Duodenal mucosa (tissue), 2 donors: ENCODE results near the gene CDC42BPB.

Source experiments
- H3K27ac ChIP-seq: one replicate; pipeline ENCODE4 v1.7.0; 2013; ENCODE audit warnings: low read depth, low read length
- H3K27me3 ChIP-seq, 2 donors: one replicate each; pipeline ENCODE4 v1.7.0; 2013; ENCODE audit warnings: low read length in 2 of 2, control low read depth in 1 of 2; ENCODE audit not compliant: insufficient read depth in 2 of 2, control insufficient read depth in 1 of 2
- H3K36me3 ChIP-seq, 2 donors: one replicate each; pipeline ENCODE4 v1.7.0; 2013; ENCODE audit warnings: low read length in 2 of 2, control low read depth in 1 of 2; ENCODE audit not compliant: insufficient read depth in 2 of 2, control insufficient read depth in 1 of 2
- H3K4me1 ChIP-seq, 2 donors: one replicate each; pipeline ENCODE4 v1.7.0; 2013; ENCODE audit warnings: low read length in 2 of 2, control low read depth in 1 of 2; ENCODE audit not compliant: insufficient read depth in 2 of 2, control insufficient read depth in 1 of 2
- H3K4me3 ChIP-seq, 2 donors: one replicate each; pipeline ENCODE4 v1.7.0; 2013; ENCODE audit warnings: low read length in 2 of 2, low read depth in 1 of 2
- H3K9ac ChIP-seq, 2 donors: one replicate each; pipeline ENCODE4 v1.7.0; 2013; ENCODE audit warnings: low read length in 2 of 2, low read depth in 1 of 2
- H3K9me3 ChIP-seq, 2 donors: one replicate each; pipeline ENCODE4 v1.7.0; 2013; ENCODE audit warnings: low read length in 2 of 2, control low read depth in 1 of 2; ENCODE audit not compliant: control insufficient read depth in 1 of 2

The CDC42BPB gene

DNA sequence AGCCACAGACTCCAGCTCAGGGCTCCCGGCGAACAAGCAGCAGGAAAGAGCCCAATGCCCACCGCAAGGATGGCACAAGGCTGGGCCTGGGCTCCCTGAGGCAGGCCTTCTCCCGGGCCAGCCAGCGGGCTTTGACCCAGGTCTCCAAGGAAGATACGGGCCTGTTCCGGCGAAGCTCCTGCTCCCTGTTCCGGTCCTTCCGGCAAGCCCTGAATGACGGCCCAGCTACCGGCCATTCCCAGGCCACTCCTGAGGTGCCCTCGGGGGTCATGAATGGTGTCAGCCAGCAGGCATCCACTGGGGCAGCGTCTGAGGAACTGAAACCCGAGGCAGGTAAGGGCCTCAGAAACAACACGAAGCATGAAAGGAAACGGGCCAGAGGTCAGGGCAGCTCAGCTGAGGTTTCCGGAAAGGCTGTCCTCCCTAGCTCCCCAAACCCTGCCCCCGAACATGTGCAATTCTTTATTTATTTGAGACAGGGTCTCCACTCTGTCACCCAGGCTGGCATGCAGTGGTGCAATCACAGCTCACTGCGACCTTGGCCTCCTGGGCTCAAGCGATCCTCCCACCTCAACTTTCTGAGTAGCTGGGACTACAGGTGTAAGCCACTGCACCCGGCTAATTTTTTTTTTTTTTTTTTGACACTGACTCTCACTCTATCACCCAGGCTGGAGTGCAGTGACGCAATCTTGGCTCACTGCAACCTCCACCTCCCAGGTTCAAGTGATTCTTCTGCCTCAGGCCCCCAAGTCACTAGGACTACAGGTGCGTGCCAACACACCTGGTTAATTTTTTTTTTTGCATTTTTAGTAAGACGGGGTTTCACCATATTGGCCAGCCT lies 43.2 kb upstream of the CDC42BPB start:
- no peak overlapping the region for H3K9ac ChIP-seq
- peaks cover 0 to 5% of the 10 kb centered on the region in 2 donors for H3K27me3 ChIP-seq
- H3K4me1 ChIP-seq = peaks cover 53 to 62% of the 10 kb centered on the region in 2 donors
- H3K36me3 ChIP-seq = peaks cover 0 to 6% of the 10 kb centered on the region in 2 donors
- no peak overlapping the region for H3K4me3 ChIP-seq
- H3K9me3 ChIP-seq = no peaks in the 10 kb centered on the region
- H3K27ac ChIP-seq = no peak overlapping the region

DNA sequence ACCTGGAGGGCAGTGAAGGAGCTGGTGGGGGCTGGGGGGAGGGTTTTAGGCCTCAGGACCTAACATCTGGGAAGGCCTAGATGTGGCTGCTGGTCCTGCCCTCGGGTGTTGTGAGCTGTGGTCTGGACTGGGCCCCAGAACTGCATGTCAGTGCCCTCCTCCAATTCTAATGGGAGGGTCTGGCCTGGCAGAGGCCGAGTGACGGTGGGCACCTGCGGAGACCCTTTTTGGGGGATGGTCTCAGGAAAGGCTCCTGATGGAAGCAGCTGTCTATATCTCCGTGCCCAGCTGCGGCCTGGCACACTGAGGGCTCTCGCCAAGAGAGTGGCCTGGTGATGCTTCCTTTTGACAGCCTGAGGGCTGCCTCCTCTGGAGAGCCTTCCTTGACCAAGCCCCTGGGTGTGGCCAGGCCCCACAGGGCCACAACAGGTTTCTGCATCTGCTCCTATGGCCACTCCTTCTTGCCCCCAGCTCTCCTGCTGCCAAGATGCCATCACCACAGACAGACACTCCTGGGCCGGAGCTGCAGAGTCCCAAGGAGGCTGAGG lies 42.5 kb upstream of the CDC42BPB start:
- Histone ChIP-seq H3K36me3 (peaks cover 0 to 6% of the 10 kb centered on the region in 2 donors), H3K9ac (no peak overlapping the region), H3K9me3 (no peaks in the 10 kb centered on the region), H3K27me3 (peaks cover 0 to 5% of the 10 kb centered on the region in 2 donors), H3K4me1 (peaks cover 50 to 62% of the 10 kb centered on the region in 2 donors), H3K4me3 (no peak overlapping the region), H3K27ac (no peak overlapping the region)

DNA sequence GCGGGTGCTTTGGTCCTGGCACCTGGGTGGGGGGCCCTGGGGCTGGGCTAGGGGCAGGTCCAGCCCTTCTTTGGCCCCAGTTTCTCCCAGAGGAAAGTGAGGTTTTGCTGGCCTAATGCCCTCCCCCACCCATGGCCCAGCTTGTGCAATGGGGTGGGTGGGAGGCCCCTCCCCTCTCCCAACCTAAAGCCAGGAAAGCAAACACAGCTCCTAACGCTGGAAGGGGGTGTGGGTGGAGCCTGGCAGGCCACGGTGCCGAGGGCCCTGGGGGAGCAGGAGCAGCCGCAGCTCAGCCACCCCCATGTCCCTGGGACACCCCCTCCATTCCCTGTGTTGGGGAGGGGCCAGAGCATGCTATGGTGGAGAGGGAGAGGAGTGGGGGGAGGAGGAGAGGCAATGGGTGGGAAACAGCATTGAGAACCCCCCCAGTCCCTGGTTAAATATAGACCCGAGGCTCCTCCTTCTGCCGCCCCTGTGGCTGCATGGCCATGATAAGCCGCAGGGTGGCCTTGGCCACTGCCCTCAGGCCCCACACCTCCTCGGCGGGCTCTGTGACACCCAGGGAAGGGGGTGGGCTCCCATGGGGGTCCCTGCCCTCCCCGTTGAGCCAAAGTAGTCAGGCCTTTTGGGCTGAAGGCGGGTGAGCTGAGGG lies 41.9 kb upstream of the CDC42BPB start:
- Histone ChIP-seq H3K27ac (no peak overlapping the region), H3K36me3 (peaks cover 0 to 6% of the 10 kb centered on the region in 2 donors), H3K4me3 (peak overlapping the region; percentile 21 to 40), H3K9ac (no peak overlapping the region), H3K27me3 (peaks cover 0 to under 1% of the 10 kb centered on the region in 2 donors), H3K4me1 (peaks cover 46 to 59% of the 10 kb centered on the region in 2 donors), H3K9me3 (no peaks in the 10 kb centered on the region)

DNA sequence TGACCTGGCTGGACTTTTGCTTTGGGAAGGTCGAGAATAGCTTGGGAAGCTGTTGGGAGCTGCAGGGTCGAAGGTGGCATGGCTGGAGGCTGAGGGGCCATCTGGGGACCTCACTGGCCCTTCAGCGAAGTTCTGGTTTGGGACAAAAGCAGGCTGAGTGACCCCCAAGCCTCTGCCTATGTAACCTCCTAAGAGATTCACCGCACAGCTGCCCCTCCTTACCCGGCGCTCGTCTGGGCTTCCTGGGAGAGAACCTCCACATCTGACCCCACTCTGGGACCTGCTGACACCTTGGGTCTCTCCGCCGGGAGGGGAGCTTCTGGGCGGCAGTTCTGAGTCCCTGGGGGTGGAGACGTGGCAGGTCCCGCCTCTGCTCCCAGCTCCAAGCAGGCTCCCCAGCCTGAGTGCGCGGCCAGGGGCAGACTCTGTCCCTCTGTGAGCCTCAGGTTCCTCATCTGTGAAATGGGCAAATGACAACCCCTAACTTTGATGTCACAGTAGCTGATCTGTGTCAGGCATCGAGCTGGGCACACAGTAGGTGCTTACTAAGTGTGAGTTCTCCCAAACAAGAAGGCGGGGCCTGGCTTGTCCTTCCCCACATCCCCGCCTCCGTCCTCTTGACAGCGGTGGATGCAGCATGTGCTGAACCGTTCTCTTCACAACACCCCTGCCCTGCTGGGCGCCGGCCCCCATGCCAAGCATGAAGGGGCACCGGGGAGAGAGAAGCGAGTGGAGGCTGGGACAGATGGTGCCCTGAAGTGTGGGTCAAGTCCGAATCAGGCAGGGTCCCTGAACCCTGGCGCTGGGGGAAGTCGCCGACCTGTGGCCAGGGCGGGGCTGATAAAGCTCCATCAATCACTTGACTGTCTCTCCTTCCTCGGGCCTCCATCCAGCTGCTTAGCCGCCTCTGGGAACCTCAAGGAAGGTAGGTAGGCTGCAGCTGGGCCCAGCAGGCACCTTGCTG lies 40.9 kb upstream of the CDC42BPB start:
- Histone ChIP-seq H3K9me3 (no peaks in the 10 kb centered on the region), H3K4me3 (peak overlapping the region in 1 of 2 donors; percentile 40), H3K27ac (no peak overlapping the region), H3K9ac (no peak overlapping the region), H3K36me3 (peaks cover 0 to 6% of the 10 kb centered on the region in 2 donors), H3K27me3 (no peaks in the 10 kb centered on the region), H3K4me1 (peaks cover 50 to 60% of the 10 kb centered on the region in 2 donors)

DNA sequence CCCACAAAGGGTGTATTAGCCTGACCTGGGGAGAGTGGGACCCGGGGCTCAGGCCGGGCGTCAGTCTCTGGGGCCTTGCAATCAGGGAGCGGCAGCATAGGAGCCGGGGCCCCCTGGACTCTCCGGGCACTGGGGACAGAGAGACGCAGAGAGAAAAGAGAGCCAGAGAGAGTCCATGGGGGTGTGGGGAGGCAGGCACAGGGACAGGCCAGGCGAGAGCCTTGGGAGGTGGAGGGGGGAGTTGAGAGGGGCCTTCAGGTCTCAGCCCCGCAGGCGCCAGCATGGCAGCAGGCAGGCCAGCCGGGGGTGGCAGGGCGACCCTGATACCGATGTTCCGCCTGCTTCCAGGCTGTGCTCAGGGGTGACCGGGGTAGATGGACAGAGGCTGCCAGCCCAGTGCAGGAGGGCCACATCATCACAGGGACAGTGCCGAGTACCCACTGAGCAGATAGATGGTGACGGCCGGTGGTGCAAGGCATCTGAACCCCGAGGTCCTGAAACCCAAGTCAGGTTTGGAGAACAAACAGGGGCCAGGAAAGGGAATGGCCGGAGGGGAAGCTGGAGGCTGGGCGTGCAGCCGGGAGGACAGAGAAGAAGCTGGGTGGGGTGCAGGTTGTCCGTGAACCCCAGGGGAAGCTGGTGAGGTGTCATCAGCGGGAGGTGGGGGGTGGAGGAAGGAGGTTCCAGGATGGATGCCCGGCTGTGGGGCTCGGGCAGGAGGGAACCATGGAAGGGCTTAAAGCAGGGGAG lies 40.1 kb upstream of the CDC42BPB start:
- Histone ChIP-seq H3K9me3 (no peaks in the 10 kb centered on the region), H3K36me3 (peaks cover 0 to 6% of the 10 kb centered on the region in 2 donors), H3K27me3 (no peaks in the 10 kb centered on the region), H3K4me1 (peaks cover 46 to 56% of the 10 kb centered on the region in 2 donors), H3K9ac (no peak overlapping the region), H3K27ac (no peak overlapping the region), H3K4me3 (no peak overlapping the region)

DNA sequence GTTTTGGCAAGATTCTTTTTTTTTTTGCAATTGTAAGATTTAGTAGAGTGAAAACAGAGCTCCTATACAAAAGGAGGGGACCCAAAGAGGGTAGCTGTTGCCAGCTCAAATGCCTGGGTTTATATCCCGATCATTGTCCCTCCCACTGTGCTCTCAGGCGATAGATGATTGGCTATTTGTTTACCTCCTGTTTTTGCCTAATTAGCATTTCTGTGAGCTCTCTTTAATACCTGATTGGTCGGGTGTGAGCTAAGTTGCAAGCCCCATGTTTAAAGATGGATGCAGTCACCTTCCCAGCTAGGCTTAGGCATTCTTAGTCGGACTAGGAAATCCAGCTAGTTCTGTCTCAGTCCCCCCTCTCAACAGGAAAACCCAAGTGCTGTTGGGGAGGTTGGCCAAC lies 39.0 kb upstream of the CDC42BPB start:
- H3K4me3 ChIP-seq = no peak overlapping the region
- peaks cover 50 to 58% of the 10 kb centered on the region in 2 donors for H3K4me1 ChIP-seq
- H3K27me3 ChIP-seq = no peaks in the 10 kb centered on the region
- H3K27ac ChIP-seq = no peak overlapping the region
- H3K9ac ChIP-seq = no peak overlapping the region
- peaks cover 0 to 3% of the 10 kb centered on the region in 2 donors for H3K36me3 ChIP-seq
- H3K9me3 ChIP-seq = no peaks in the 10 kb centered on the region

DNA sequence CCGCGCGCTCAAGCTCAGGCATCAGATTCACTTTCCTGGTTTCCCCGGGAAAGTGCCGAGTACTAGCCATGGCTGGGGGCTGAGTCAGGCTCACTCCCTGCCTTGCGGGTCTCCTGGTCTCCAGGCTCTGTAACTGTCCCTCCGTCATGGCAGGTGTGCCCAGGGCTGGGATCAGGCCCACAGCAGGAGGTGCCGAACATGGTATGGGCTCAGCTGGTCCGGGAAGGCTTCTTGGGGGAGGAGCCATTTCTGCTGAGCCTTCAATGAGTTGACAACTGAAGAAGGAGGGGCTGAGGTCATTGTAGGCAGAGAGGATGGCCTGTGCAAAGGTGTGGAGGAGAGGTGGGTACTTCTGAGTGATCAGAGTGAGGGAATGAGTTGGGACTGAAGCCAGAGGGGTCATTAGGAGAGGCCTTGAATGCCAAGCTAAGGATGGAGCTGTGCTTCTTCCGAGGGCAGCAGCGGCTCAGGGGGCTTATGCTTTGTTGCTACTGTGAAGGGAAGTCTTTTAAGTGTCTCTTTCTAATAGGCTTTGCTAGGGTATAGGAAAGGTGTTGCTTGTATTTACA lies 37.9 kb upstream of the CDC42BPB start:
- no peaks in the 10 kb centered on the region for H3K27me3 ChIP-seq
- H3K27ac ChIP-seq = peak overlapping the region; percentile 85
- no peaks in the 10 kb centered on the region for H3K36me3 ChIP-seq
- peak overlapping the region; percentile 73 to 83 for H3K4me3 ChIP-seq
- H3K9ac ChIP-seq = peak overlapping the region; percentile 79 to 84
- peaks cover 43 to 55% of the 10 kb centered on the region in 2 donors for H3K4me1 ChIP-seq
- H3K9me3 ChIP-seq = no peaks in the 10 kb centered on the region

DNA sequence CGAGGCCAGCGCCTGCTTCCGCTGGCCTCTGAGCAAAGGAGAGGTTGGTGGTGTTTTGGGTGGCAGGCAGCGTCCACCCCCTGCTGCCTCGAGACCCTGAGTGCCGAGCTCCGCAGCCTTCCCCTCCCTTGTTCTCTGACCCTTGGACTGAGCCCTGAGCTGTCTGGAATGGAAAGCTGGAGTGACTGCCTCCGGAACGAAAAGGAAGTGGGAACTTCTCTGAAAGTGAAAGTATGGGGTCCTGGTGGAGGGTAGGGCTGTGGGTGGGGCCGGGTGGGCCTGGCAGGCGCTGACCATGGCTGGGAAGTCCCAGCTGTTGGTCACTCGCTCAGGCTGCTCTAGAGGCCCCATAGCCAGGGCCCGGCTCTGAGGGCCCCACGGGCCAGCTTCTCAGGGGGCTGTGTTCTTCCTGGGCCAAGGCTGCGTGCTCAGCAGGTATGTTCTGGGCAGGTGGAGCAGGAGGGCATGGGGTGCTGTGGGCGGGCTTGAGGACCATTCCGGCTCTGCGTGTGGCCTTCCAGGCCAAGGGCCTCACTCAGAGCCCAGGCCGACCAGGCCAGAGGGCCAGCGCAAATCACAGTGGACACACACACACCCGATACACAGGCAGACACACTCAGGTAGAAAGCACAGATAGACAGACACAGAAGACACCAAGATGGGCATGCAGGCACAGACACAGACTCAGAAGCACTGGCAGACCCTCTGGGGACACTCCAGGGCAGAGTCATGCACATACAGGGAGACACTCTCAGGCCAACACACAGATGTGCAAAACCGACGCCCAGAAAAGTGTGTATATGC lies 37.3 kb upstream of the CDC42BPB start, which contains the start of gene EXOC3L4:
Gene EXOC3L4, plus strand, starts transcription at position 320 of the 804 bp plus-strand sequence. CDS start 5,495 bp downstream, outside the sequence.
- Histone ChIP-seq H3K9ac (peak within 1 kb of the TSS; percentile 79 to 84), H3K4me3 (peak within 1 kb of the TSS; percentile 73 to 83), H3K4me1 (peaks cover 37 to 49% of the 10 kb centered on the region in 2 donors), H3K9me3 (no peaks in the 10 kb centered on the region), H3K27me3 (no peaks in the 10 kb centered on the region), H3K27ac (peak within 1 kb of the TSS; percentile 85), H3K36me3 (no peaks in the 10 kb centered on the region)
